Subcutaneous adipose tissue (tissue), 4 donors: ENCODE data around the gene SUN5. TPM values are rescaled to one million over a fixed set of nuclear protein-coding genes. Genes with fewer than 3 reads are reported as not detected.

Source experiments
- CTCF ChIP-seq: fragments of 450-650 bp; IDR thresholded peaks from one replicate; pipeline ENCODE4 v1.5.1; 2016; ENCODE audit warnings: low read depth, mild to moderate bottlenecking, control low read depth, antibody characterized with exemption, moderate library complexity
- total RNA-seq, 4 donors: library from RNA; depleted of rRNA; stranded (reverse); fragments of >200 nt; gene quantifications; one replicate each; pipeline ENCODE4 v1.1.0, GENCODE V29; 2016

SUN5 gene
- total RNA-seq, 4 donors from 2014 or later: not detected

- no peak for TF ChIP-seq CTCF
Measured at GRCh38 chr20:32991792-32992641, 12.2 kb downstream of the SUN5 start.

GRCh38 chr20:32991383-32991782 is 12.8 kb downstream of the SUN5 start:
- no peak for TF ChIP-seq CTCF

- no peak for TF ChIP-seq CTCF
Measured at GRCh38 chr20:32990426-32990825, 13.8 kb downstream of the SUN5 start.

DNA sequence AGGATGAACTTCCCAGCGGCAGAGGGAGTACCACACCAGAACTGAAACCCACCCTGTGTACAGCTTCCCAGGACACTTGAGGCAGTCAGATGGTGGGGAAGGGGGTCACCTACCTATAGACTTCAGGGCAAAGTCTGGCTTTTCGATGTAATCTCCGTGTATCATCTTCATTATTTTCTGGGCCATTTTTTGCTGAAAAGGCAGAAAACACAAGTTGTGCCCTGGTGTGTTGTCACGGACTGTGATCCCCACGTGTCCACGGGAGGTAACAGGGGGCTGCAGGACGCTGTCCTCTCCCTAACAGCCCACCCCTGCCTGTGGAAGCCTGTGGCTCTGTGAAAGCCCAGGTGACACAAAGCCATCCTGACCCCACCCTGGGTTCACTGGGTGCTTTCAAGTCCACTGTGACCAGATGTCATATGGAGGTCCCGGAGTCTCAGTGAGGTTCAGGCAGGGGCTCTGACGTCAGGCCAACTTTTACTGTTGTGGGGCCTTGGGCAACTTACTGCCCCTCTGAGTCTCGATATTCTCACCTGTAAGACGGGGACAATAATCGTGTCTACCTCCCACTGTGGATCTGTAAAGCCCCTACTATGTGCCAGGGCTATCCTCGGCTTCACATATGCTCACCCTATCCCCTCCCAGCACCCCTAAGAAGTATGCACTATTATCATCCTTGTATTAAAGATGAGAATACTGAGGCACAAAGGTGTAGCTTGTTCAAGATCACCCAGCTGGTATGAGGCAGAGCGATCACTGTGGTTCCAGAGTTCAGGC is 14.5 kb downstream of the SUN5 start:
- TF ChIP-seq CTCF: no peak

- TF ChIP-seq CTCF: no peak
Measured at GRCh38 chr20:32988008-32988407, 16.2 kb downstream of the SUN5 start.

DNA sequence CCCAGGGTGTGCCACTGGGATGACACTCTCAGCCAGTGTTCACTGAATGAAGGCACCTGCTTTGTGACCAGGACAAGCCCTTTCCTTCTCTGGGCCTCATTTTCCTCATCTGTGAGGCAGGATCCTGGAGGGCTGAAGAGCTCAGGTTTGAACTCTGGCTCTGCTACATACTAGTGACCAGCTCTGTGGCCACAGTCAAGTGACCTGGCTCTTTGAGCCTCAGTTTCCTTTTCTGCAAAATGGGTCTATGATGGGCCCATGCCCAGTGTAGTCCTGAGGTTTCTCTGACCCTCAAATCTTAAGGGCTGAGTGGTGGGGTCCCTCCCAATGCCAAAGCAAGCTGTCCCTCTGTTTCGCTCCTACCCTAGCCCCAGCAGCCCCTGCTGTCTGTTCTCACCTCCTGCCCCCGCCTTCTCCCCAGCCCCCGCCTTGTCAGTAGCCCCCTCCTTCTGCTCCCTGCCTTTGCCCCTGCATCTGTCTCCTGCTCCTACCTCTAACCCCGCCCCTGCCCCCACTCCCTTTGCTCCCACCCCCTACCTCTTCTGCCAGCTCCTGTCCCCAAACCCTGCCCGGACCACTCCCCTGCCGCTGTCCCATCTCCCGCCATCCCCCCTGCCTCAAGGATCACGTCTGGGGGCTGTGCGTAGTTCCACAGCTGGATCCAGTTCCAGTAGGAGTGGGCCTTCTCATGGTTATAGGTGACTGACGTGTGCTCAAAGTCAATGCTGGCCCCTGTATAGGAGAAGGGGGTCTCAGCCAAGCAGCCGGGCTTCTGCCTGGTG is 17.0 kb downstream of the SUN5 start:
- no peak for TF ChIP-seq CTCF
